22Rv1 (cell line): ENCODE data around the gene KANSL1.
"Not testable (repeated sequence)": the region's sequence is repeated elsewhere in the genome, so short reads cannot be mapped to it uniquely, and the experiment has no call there.

ENCODE experiments used
- ZFX ChIP-seq: fragments of 450-650 bp; IDR thresholded peaks from 2 replicates; pipeline ENCODE4 v1.6.1; 2017; ENCODE audit warnings: antibody characterized with exemption, borderline replicate concordance
- TF ChIP-seq, protein P1 (sequence below): fragments of 450-650 bp; IDR thresholded peaks from 2 replicates; pipeline ENCODE4 v1.5.1; 2017; ENCODE audit warnings: mild to moderate bottlenecking

DNA sequence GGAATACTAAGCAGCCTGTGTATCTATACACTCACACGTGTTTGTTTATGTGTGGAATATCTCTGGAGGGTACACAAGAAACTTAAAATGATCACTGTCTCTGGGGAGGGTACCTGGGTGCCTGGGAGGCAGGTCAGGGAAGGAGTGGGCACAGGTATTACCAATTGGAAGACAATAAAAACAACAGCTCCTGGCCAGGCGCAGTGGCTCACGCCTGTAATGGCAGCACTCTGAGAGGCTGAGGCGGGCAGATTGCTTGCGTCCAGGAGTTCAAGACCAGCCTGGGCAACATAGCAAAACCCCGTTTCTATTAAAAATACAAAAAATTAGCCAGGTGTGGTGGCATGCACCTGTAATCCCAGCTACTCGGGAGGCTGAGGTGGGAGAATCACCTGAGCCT lies 169.9 kb downstream of the KANSL1 start:
- TF ChIP-seq, protein P1, sequence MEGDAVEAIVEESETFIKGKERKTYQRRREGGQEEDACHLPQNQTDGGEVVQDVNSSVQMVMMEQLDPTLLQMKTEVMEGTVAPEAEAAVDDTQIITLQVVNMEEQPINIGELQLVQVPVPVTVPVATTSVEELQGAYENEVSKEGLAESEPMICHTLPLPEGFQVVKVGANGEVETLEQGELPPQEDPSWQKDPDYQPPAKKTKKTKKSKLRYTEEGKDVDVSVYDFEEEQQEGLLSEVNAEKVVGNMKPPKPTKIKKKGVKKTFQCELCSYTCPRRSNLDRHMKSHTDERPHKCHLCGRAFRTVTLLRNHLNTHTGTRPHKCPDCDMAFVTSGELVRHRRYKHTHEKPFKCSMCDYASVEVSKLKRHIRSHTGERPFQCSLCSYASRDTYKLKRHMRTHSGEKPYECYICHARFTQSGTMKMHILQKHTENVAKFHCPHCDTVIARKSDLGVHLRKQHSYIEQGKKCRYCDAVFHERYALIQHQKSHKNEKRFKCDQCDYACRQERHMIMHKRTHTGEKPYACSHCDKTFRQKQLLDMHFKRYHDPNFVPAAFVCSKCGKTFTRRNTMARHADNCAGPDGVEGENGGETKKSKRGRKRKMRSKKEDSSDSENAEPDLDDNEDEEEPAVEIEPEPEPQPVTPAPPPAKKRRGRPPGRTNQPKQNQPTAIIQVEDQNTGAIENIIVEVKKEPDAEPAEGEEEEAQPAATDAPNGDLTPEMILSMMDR = not testable (repeated sequence)
- not testable (repeated sequence) for TF ChIP-seq ZFX
